HepG2 (cell line): Measurements from ENCODE around the gene C1GALT1. TPM values are rescaled to one million over a fixed set of nuclear protein-coding genes. Genes with fewer than 3 reads are reported as not detected.

ENCODE experiments used
- FOXJ3 ChIP-seq: sonication (generic); formaldehyde crosslinking; IDR thresholded peaks from 2 replicates; pipeline ENCODE4 v1.4.0; 2020; ENCODE audit warnings: missing genetic modification reagents, mild to moderate bottlenecking, borderline replicate concordance
- HOMEZ ChIP-seq: IDR thresholded peaks from 2 replicates; pipeline ENCODE4 v1.6.1; 2016; ENCODE audit warnings: low read depth
- HOXA5 ChIP-seq: sonication (generic); formaldehyde crosslinking; IDR thresholded peaks from 2 replicates; pipeline ENCODE4 v1.4.0; 2020; ENCODE audit warnings: missing genetic modification reagents
- PHF21A ChIP-seq: sonication (generic); formaldehyde crosslinking; IDR thresholded peaks from 2 replicates; pipeline ENCODE4 v1.5.0; 2020; ENCODE audit warnings: mild to moderate bottlenecking, missing genetic modification reagents
- SATB2 ChIP-seq: sonication (generic); formaldehyde crosslinking; IDR thresholded peaks from 2 replicates; pipeline ENCODE4 v1.5.0; 2020; ENCODE audit warnings: missing genetic modification reagents
- TBX3 ChIP-seq: fragments of 450-650 bp; IDR thresholded peaks from 2 replicates; pipeline ENCODE4 v1.6.1; 2017; ENCODE audit warnings: antibody characterized with exemption, mild to moderate bottlenecking, inconsistent platforms, borderline replicate concordance
- TFDP2 ChIP-seq: sonication (generic); formaldehyde crosslinking; IDR thresholded peaks from 2 replicates; pipeline ENCODE4 v1.4.0; 2020; ENCODE audit warnings: missing genetic modification reagents
- TFE3 ChIP-seq: IDR thresholded peaks from 2 replicates; pipeline ENCODE4 v1.6.1; 2016
- ZBTB10 ChIP-seq: sonication (generic); formaldehyde crosslinking; IDR thresholded peaks from 2 replicates; pipeline ENCODE4 v1.4.0; 2020; ENCODE audit warnings: missing genetic modification reagents, borderline replicate concordance
- ZBTB3 ChIP-seq: sonication (generic); formaldehyde crosslinking; IDR thresholded peaks from 2 replicates; pipeline ENCODE4 v1.4.0; 2020; ENCODE audit warnings: low read depth, mild to moderate bottlenecking, moderate library complexity, missing genetic modification reagents, borderline replicate concordance
- ZHX1 ChIP-seq: sonication (generic); formaldehyde crosslinking; IDR thresholded peaks from 2 replicates; pipeline ENCODE4 v1.8.1; 2022; ENCODE audit warnings: low read depth, mild to moderate bottlenecking, missing genetic modification reagents
- ZKSCAN5 ChIP-seq: sonication (generic); formaldehyde crosslinking; IDR thresholded peaks from 2 replicates; pipeline ENCODE4 v1.5.1; 2020; ENCODE audit warnings: mild to moderate bottlenecking, missing genetic modification reagents
- ZNF207 ChIP-seq: fragments of 450-650 bp; IDR thresholded peaks from 2 replicates; pipeline ENCODE4 v1.6.1; 2016; ENCODE audit warnings: antibody characterized with exemption, borderline replicate concordance
- ZNF430 ChIP-seq: sonication (generic); formaldehyde crosslinking; IDR thresholded peaks from 2 replicates; pipeline ENCODE4 v1.9.0; 2021; ENCODE audit warnings: mild to moderate bottlenecking, missing genetic modification reagents
- ZNF629 ChIP-seq: sonication (generic); formaldehyde crosslinking; conservative IDR thresholded peaks from 2 replicates; pipeline ENCODE4 v1.5.0; 2020; ENCODE audit warnings: missing genetic modification reagents
- ZNF710 ChIP-seq: sonication (generic); formaldehyde crosslinking; IDR thresholded peaks from 2 replicates; pipeline ENCODE4 v1.5.0; 2020; ENCODE audit warnings: mild to moderate bottlenecking, missing genetic modification reagents, borderline replicate concordance
- polyA plus RNA-seq, 8 experiments: library from polyadenylated mRNA; depleted of rRNA in 3 of 8; stranded (reverse) in 7 of 8; unstranded in 1 of 8; fragments of >200 nt; fragmentation: Illumina TruSeq in 4 of 8; extraction: Trizol in 4 of 8; gene quantifications; 2 replicates each; pipeline versions ENCODE4 v1.2.1 to v1.2.3, GENCODE V29; 2011 to 2016; ENCODE audit warnings: low read depth in 4 of 8, missing spikeins in 1 of 8, mixed read lengths in 1 of 8; ENCODE audit not compliant: insufficient read depth in 1 of 8
- total RNA-seq, 5 experiments: library from RNA; depleted of rRNA; stranded (reverse); fragments of >200 nt; fragmentation: Illumina TruSeq; extraction: Trizol; gene quantifications; 2 replicates each; pipeline ENCODE4 v1.2.3, GENCODE V29; 2016; ENCODE audit warnings: low read depth in 1 of 5

Gene C1GALT1
- total and polyA plus RNA-seq, 2 of the 13 experiments (the other 11 are each of a cell fraction or from before 2014, with no cell fraction given) = 57.1 to 65.9 TPM

- TF ChIP-seq ZBTB3 (CRISPR knock-in tag) (no peak), SATB2 (CRISPR knock-in tag) (no peak), ZKSCAN5 (CRISPR knock-in tag) (no peak), TFE3 (CRISPR knock-in tag) (peak; percentile 50; the same call in 1 of the 2 replicates), TFDP2 (CRISPR knock-in tag) (no peak), ZNF207 (no peak), HOXA5 (CRISPR knock-in tag) (0 out of 2 replicates have a peak, but pooled peaks have one; percentile 39), TBX3 (peak; percentile 57; the same call in 1 of the 2 replicates), ZNF430 (CRISPR knock-in tag) (peak; percentile 51; the same call in 1 of the 2 replicates), HOMEZ (peak; percentile 96), ZNF629 (peak; percentile 37; the same call in 1 of the 2 replicates), FOXJ3 (CRISPR knock-in tag) (peak; percentile 89), ZBTB10 (CRISPR knock-in tag) (no peak), ZNF710 (CRISPR knock-in tag) (peak; percentile 72), ZHX1 (CRISPR knock-in tag) (no peak), PHF21A (CRISPR knock-in tag) (no peak; the same call in none of the 2 replicates)
Observed at GRCh38 chr7:7177044-7177517, 5.3 kb upstream of the C1GALT1 start (continued).
